H1 (cell line): ENCODE data around the gene DENND1A.

Experiments used
- ATF3 ChIP-seq: IDR thresholded peaks from 2 replicates; pipeline ENCODE4 v1.6.1; 2011; ENCODE audit warnings: low read depth, mild to moderate bottlenecking, low read length; ENCODE audit not compliant: insufficient read depth
- CTCF ChIP-seq, 3 experiments: IDR thresholded peaks; 1 replicate in 2 of 3; 2 replicates in 1 of 3; pipeline versions ENCODE4 v1.5.1 to v1.6.1; 2011; ENCODE audit warnings: low read length in 3 of 3, mild to moderate bottlenecking in 3 of 3, inconsistent platforms in 2 of 3, low read depth in 1 of 3, moderate library complexity in 1 of 3; ENCODE audit not compliant: insufficient read depth in 1 of 3; ENCODE audit errors: control extremely low read depth in 1 of 3
- E2F6 ChIP-seq: IDR thresholded peaks from 2 replicates; pipeline ENCODE4 v1.6.1; 2012; ENCODE audit warnings: inconsistent platforms
- FOSL1 ChIP-seq: IDR thresholded peaks from 2 replicates; pipeline ENCODE4 v1.6.1; 2011; ENCODE audit warnings: mild to moderate bottlenecking, low read depth, low read length, moderate library complexity; ENCODE audit not compliant: insufficient read depth
- SP1 ChIP-seq: IDR thresholded peaks from 2 replicates; pipeline ENCODE4 v1.6.1; 2011; ENCODE audit warnings: low read depth, low read length
- SRF ChIP-seq: IDR thresholded peaks from 2 replicates; pipeline ENCODE4 v1.6.1; 2011; ENCODE audit warnings: mild to moderate bottlenecking, low read depth, low read length, moderate library complexity
- TCF12 ChIP-seq: IDR thresholded peaks from 2 replicates; pipeline ENCODE4 v1.6.1; 2011; ENCODE audit warnings: low read depth, mild to moderate bottlenecking, low read length

GRCh38 chr9:123368536-123369153 is 561.3 kb downstream of the DENND1A start:
- TF ChIP-seq CTCF (IDR thresholded peaks at IDR 0.05; ENCODE audit: control extremely low read depth in 1 of 3, insufficient read depth in 1 of 3, low read depth in 1 of 3, low read length in 3 of 3): no peak
- no peak for TF ChIP-seq SRF
- no peak for TF ChIP-seq TCF12
- no peak for TF ChIP-seq SP1
- no peak for TF ChIP-seq ATF3
- TF ChIP-seq E2F6: no peak
- no peak for TF ChIP-seq FOSL1
